ENCODE results near the gene KEAP1. TPM values are rescaled to one million over a fixed set of nuclear protein-coding genes. Genes with fewer than 3 reads are reported as not detected.

KEAP1 gene
- total RNA-seq, 1 donor = 77.1 TPM

DNA sequence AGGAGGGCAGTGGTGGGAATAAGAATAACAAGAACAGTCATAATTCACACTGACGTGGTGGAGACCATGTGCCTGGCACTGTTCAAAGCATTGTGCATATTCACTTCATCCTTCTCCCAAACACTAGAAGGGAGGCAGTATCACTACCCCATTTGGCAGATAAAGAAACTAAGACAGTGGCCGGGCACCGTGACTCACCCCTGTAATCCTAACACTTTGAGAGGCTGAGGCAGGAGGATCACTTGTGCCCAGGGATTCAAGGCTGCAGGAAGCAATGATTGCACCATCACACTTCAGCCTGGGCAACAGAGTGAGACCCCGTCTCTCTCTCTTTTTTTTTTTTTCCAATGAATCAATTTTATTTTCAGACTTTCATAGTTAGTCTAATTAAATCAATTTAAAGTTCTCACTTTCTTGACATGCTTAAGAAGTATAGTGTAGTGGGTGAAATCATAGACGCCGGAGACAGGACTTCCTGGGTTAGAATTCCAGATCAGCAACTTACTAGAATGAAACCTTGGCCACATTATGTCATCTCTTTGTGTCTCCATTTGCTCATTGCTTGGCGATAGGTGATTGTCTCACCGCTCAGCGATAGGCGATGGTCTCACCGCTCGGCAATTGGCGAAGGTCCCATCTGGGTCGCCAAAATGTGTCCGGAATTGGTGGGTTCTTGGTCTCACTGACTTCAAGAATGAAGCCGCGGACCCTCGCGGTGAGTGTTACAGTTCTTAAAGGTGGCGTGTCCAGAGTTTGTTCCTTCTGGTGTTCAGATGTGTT lies 35.2 kb upstream of the KEAP1 start:
- no peak overlapping the region for H3K4me3 ChIP-seq (ENCODE audit: insufficient read depth, low read length)
- DNase-seq (ENCODE audit: insufficient read length, low spot score, missing footprints) = peak; percentile 45
- H3K27me3 ChIP-seq (ENCODE audit: insufficient read depth, low read length) = peaks cover 12% of the 10 kb centered on the region
- H3K9me3 ChIP-seq (ENCODE audit: low read depth, low read length) = no peaks in the 10 kb centered on the region
- no peaks in the 10 kb centered on the region for H4K20me1 ChIP-seq (ENCODE audit: insufficient read depth, low read length)
- H3K79me2 ChIP-seq (ENCODE audit: insufficient read depth, low read length) = no peaks in the 10 kb centered on the region
- peaks cover 4% of the 10 kb centered on the region for H3K4me1 ChIP-seq (ENCODE audit: insufficient read depth, low read length)
- no peak overlapping the region for H2AFZ ChIP-seq (ENCODE audit: low read length)
- TF ChIP-seq, protein P1, sequence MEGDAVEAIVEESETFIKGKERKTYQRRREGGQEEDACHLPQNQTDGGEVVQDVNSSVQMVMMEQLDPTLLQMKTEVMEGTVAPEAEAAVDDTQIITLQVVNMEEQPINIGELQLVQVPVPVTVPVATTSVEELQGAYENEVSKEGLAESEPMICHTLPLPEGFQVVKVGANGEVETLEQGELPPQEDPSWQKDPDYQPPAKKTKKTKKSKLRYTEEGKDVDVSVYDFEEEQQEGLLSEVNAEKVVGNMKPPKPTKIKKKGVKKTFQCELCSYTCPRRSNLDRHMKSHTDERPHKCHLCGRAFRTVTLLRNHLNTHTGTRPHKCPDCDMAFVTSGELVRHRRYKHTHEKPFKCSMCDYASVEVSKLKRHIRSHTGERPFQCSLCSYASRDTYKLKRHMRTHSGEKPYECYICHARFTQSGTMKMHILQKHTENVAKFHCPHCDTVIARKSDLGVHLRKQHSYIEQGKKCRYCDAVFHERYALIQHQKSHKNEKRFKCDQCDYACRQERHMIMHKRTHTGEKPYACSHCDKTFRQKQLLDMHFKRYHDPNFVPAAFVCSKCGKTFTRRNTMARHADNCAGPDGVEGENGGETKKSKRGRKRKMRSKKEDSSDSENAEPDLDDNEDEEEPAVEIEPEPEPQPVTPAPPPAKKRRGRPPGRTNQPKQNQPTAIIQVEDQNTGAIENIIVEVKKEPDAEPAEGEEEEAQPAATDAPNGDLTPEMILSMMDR (IDR thresholded peaks at IDR 0.05; ENCODE audit: extremely low read depth, low read depth, low read length) = no peak
- no peaks in the 10 kb centered on the region for H3K36me3 ChIP-seq (ENCODE audit: insufficient read depth, low read length)
- H3K27ac ChIP-seq (ENCODE audit: low read depth, low read length) = no peak overlapping the region
- no peak overlapping the region for H3K4me2 ChIP-seq (ENCODE audit: insufficient read depth, low read length)

GRCh38 chr19:10537668-10538067 lies 34.5 kb upstream of the KEAP1 start:
- Histone ChIP-seq H3K36me3 (ENCODE audit: insufficient read depth, low read length) (no peaks in the 10 kb centered on the region), H3K27me3 (ENCODE audit: insufficient read depth, low read length) (peaks cover 12% of the 10 kb centered on the region), H3K79me2 (ENCODE audit: insufficient read depth, low read length) (no peaks in the 10 kb centered on the region), H3K4me1 (ENCODE audit: insufficient read depth, low read length) (peaks cover 4% of the 10 kb centered on the region), H4K20me1 (ENCODE audit: insufficient read depth, low read length) (no peaks in the 10 kb centered on the region), H3K4me3 (ENCODE audit: insufficient read depth, low read length) (no peak overlapping the region), H3K4me2 (ENCODE audit: insufficient read depth, low read length) (no peak overlapping the region), H3K9me3 (ENCODE audit: low read depth, low read length) (no peaks in the 10 kb centered on the region), H3K27ac (ENCODE audit: low read depth, low read length) (no peak overlapping the region), H2AFZ (ENCODE audit: low read length) (no peak overlapping the region)
- DNase-seq (ENCODE audit: insufficient read length, low spot score, missing footprints) = no peak
- TF ChIP-seq, protein P1 (IDR thresholded peaks at IDR 0.05; ENCODE audit: extremely low read depth, low read depth, low read length) = no peak

DNA sequence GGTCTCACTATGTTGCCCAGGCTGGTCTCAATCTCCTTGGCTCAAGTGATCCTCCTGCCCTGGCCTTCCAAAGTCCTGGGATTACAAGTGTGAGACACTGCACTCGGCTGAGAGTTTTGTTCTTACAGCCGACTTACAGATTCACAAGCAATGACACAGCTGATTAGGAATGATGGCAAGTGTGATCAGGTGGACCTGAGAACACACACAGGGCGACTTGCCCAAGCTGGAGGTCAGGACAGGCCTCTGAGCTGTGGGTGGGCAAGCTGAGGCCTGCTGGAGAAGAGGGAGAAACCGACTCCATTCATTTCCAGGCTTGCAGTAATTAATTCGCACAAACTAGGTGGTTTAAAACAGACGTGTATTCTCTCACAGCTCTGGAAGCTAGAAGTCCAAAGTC lies 32.5 kb upstream of the KEAP1 start:
- Histone ChIP-seq H2AFZ (ENCODE audit: low read length) (no peak overlapping the region), H3K9me3 (ENCODE audit: low read depth, low read length) (no peaks in the 10 kb centered on the region), H3K79me2 (ENCODE audit: insufficient read depth, low read length) (no peaks in the 10 kb centered on the region), H3K27ac (ENCODE audit: low read depth, low read length) (no peak overlapping the region), H3K36me3 (ENCODE audit: insufficient read depth, low read length) (no peaks in the 10 kb centered on the region), H3K27me3 (ENCODE audit: insufficient read depth, low read length) (peaks cover 12% of the 10 kb centered on the region), H3K4me1 (ENCODE audit: insufficient read depth, low read length) (peaks cover 4% of the 10 kb centered on the region), H3K4me3 (ENCODE audit: insufficient read depth, low read length) (no peak overlapping the region), H3K4me2 (ENCODE audit: insufficient read depth, low read length) (no peak overlapping the region), H4K20me1 (ENCODE audit: insufficient read depth, low read length) (no peaks in the 10 kb centered on the region)
- TF ChIP-seq, protein P1 (IDR thresholded peaks at IDR 0.05; ENCODE audit: extremely low read depth, low read depth, low read length) = no peak
- DNase-seq (ENCODE audit: insufficient read length, low spot score, missing footprints) = no peak

GRCh38 chr19:10533646-10534386 lies 30.7 kb upstream of the KEAP1 start:
- H3K4me1 ChIP-seq (ENCODE audit: insufficient read depth, low read length) = peaks cover 4% of the 10 kb centered on the region
- no peak overlapping the region for H3K4me3 ChIP-seq (ENCODE audit: insufficient read depth, low read length)
- no peak overlapping the region for H3K4me2 ChIP-seq (ENCODE audit: insufficient read depth, low read length)
- H2AFZ ChIP-seq (ENCODE audit: low read length) = no peak overlapping the region
- TF ChIP-seq, protein P1 (IDR thresholded peaks at IDR 0.05; ENCODE audit: extremely low read depth, low read depth, low read length) = no peak
- peak; percentile 82 for DNase-seq (ENCODE audit: insufficient read length, low spot score, missing footprints)
- no peaks in the 10 kb centered on the region for H4K20me1 ChIP-seq (ENCODE audit: insufficient read depth, low read length)
- H3K79me2 ChIP-seq (ENCODE audit: insufficient read depth, low read length) = no peaks in the 10 kb centered on the region
- H3K9me3 ChIP-seq (ENCODE audit: low read depth, low read length) = no peaks in the 10 kb centered on the region
- no peaks in the 10 kb centered on the region for H3K36me3 ChIP-seq (ENCODE audit: insufficient read depth, low read length)
- H3K27ac ChIP-seq (ENCODE audit: low read depth, low read length) = peak overlapping the region; percentile 35
- H3K27me3 ChIP-seq (ENCODE audit: insufficient read depth, low read length) = peaks cover 12% of the 10 kb centered on the region

Measured in osteoblast (primary cell).